Left renal pelvis (tissue), 4 donors: ENCODE results near the gene HLA-DPA1. TPM values are rescaled to one million over a fixed set of nuclear protein-coding genes. Genes with fewer than 3 reads are reported as not detected.
"Not testable (repeated sequence)": the region's sequence is repeated elsewhere in the genome, so short reads cannot be mapped to it uniquely, and the experiment has no call there.

Experiments used
- DNase-seq, 4 donors: peaks; one replicate each; pipeline ENCODE4 v3.0.0-alpha.2; 2013; ENCODE audit warnings: low read depth in 4 of 4, low spot score in 3 of 4
- polyA plus RNA-seq, 4 donors: library from polyadenylated mRNA; unstranded; fragments of 120-200 nt; gene quantifications; one replicate each; pipeline ENCODE4 v1.2.1, GENCODE V29; 2013; ENCODE audit not compliant: insufficient read length in 4 of 4

HLA-DPA1 gene
- polyA plus RNA-seq, 4 donors, result 17.1 to 20.5 (median 18.3) TPM

GRCh38 chr6:33066917-33067521, 6.4 kb downstream of the HLA-DPA1 start:
- DNase-seq, result no peak

- DNase-seq, result no peak
Measured at GRCh38 chr6:33065312-33065711, 8.1 kb downstream of the HLA-DPA1 start.

- DNase-seq, result no peak
Measured at GRCh38 chr6:33064723-33065122, 8.7 kb downstream of the HLA-DPA1 start.

GRCh38 chr6:33063435-33063834, 10.0 kb downstream of the HLA-DPA1 start:
- not testable (repeated sequence) for DNase-seq

- DNase-seq, result no peak
Measured at GRCh38 chr6:33061987-33062386, 11.5 kb downstream of the HLA-DPA1 start.

GRCh38 chr6:33057222-33058150, 16.0 kb downstream of the HLA-DPA1 start:
- no peak for DNase-seq

GRCh38 chr6:33053230-33053629, 20.2 kb downstream of the HLA-DPA1 start:
- DNase-seq, result no peak

GRCh38 chr6:33052627-33053026, 20.8 kb downstream of the HLA-DPA1 start:
- DNase-seq, result no peak

GRCh38 chr6:33050014-33050810, 23.2 kb downstream of the HLA-DPA1 start:
- DNase-seq, result no peak

GRCh38 chr6:33049323-33050013, 24.0 kb downstream of the HLA-DPA1 start:
- DNase-seq, result no peak

GRCh38 chr6:33040157-33040556, 33.3 kb downstream of the HLA-DPA1 start:
- no peak for DNase-seq

- no peak for DNase-seq
Measured at GRCh38 chr6:33036535-33036934, 36.9 kb downstream of the HLA-DPA1 start.

GRCh38 chr6:33034554-33034953, 38.9 kb downstream of the HLA-DPA1 start:
- no peak for DNase-seq

GRCh38 chr6:33030245-33030644, 43.2 kb downstream of the HLA-DPA1 start:
- DNase-seq, result no peak

- DNase-seq, result no peak
Measured at GRCh38 chr6:33029328-33030184, 43.9 kb downstream of the HLA-DPA1 start.

- DNase-seq, result no peak
Measured at GRCh38 chr6:33028220-33028849, 45.1 kb downstream of the HLA-DPA1 start.

- DNase-seq, result no peak
Measured at GRCh38 chr6:33024521-33024920, 48.9 kb downstream of the HLA-DPA1 start.

- no peak for DNase-seq
Measured at GRCh38 chr6:33023536-33023935, 49.9 kb downstream of the HLA-DPA1 start.

GRCh38 chr6:33021917-33022316, 51.5 kb downstream of the HLA-DPA1 start:
- DNase-seq, result no peak
